Sciatic nerve (tissue), 2 donors: ENCODE data around the gene MCM7. TPM values are rescaled to one million over a fixed set of nuclear protein-coding genes. Genes with fewer than 3 reads are reported as not detected.

Source experiments
- ATAC-seq: fragments of 200-7000 bp; cut with Tn5 transposase; one replicate; pipeline ENCODE4 v1.9.1; 2020; ENCODE audit warnings: mild to moderate bottlenecking, moderate library complexity
- DNase-seq: peaks from one replicate; pipeline ENCODE4 v3.0.0-alpha.2; 2020; ENCODE audit warnings: low spot score
- intact Hi-C: fragments of 100-400 bp; cut with DNase I; formaldehyde crosslinking; loops from one replicate; pipeline ENCODE4 v1.14.2; 2022
- microRNA-seq: library from miRNA; unstranded; fragments of <30 nt; microRNA quantifications from one replicate; pipeline ENCODE4 v1.2.0, GENCODE V29; 2020
- total RNA-seq: library from RNA; stranded (reverse); fragmentation: NEBNext Ultra II Directional; extraction: Animal tissue kit (Norgen Biotek cat#: 25700); gene quantifications from one replicate; pipeline ENCODE4 v1.2.1, GENCODE V29; 2021
- donor health status: DM: no; HTN: no; CAD: no.
- donor health status: DM: no; HTN: no; CAD: no.

MCM7 gene
- total RNA-seq, 1 donor from 2014 or later = 42.4 TPM

GRCh38 chr7:100051611-100052010, 49.6 kb downstream of the MCM7 start:
- DNase-seq (no peak), ATAC-seq (no peak)
- intact Hi-C loops = no loop called here

GRCh38 chr7:100049441-100050291, 51.5 kb downstream of the MCM7 start, which contains the start of gene ZSCAN21:
TSS of gene ZSCAN21 (plus strand) at chr7:100049774. CDS start at chr7:100057007, 7,233 bp downstream.
- peak; percentile 99 for ATAC-seq
- intact Hi-C loops = no loop called here
- DNase-seq = peak; percentile 94

- no peak for ATAC-seq
- intact Hi-C loops = no loop called here
- DNase-seq = no peak
These were observed 52.5 kb downstream of the MCM7 start for GRCh38 chr7:100048680-100049079.

- no peak for DNase-seq
- no peak for ATAC-seq
- intact Hi-C loops = no loop called here
These were observed 56.5 kb downstream of the MCM7 start for GRCh38 chr7:100044718-100045117.

Small RNA genes lying within 50 kb of the gene (microRNA-seq; reads per million reads assigned to microRNA genes)
- 1,070 reads per million, percentile 82 among the genes with 10 or more reads in this experiment for gene MIR106B
- 460 reads per million, percentile 74 among the genes with 10 or more reads in this experiment for gene MIR25
- 4,745 reads per million, percentile 93 among the genes with 10 or more reads in this experiment for gene MIR93

Other genes starting within 250 kb of the MCM7 start
- not detected for gene OR2AE1, start 224.4 kb downstream of the MCM7 start, total RNA-seq
- gene TRIM4, start 181.9 kb downstream of the MCM7 start, total RNA-seq = 32.1 TPM
- 31.7 TPM for gene GJC3, start 171.8 kb downstream of the MCM7 start, total RNA-seq
- gene AZGP1, start 125.4 kb downstream of the MCM7 start, total RNA-seq = 120 TPM
- 96.9 TPM for gene ZKSCAN1, start 85.8 kb downstream of the MCM7 start, total RNA-seq
- gene ZSCAN21, start 51.6 kb downstream of the MCM7 start, total RNA-seq = 13.0 TPM
- 25.3 TPM for gene ZNF3, start 19.7 kb downstream of the MCM7 start, total RNA-seq
- gene COPS6, start 12.4 kb downstream of the MCM7 start, total RNA-seq = 76.2 TPM
- 19.5 TPM for gene AP4M1, start 246 bp upstream of the MCM7 start, total RNA-seq
- 30.6 TPM for gene TAF6, start 18.0 kb upstream of the MCM7 start, total RNA-seq
- gene CNPY4, start 18.2 kb upstream of the MCM7 start, total RNA-seq = 21.1 TPM
- 2.5 TPM for gene MBLAC1, start 25.6 kb upstream of the MCM7 start, total RNA-seq
- gene LAMTOR4, start 47.5 kb upstream of the MCM7 start, total RNA-seq = 114 TPM
- 15.4 TPM for gene TRAPPC14, start 57.3 kb upstream of the MCM7 start, total RNA-seq
- 10.8 TPM for gene GAL3ST4, start 67.2 kb upstream of the MCM7 start, total RNA-seq
- 2.7 TPM for gene GPC2, start 76.0 kb upstream of the MCM7 start, total RNA-seq
- 11.0 TPM for gene STAG3, start 76.5 kb upstream of the MCM7 start, total RNA-seq
- 1.2 TPM for gene PVRIG, start 118.6 kb upstream of the MCM7 start, total RNA-seq
- gene SPDYE3, start 206.3 kb upstream of the MCM7 start, total RNA-seq = not detected